SU-DHL-6 (cell line): Measurements from ENCODE around the gene XYLT1.

Experiments
- H2AFZ ChIP-seq: fragments of 200-600 bp; sonication (generic); 2 replicates; pipeline ENCODE4 v1.6.1; 2014; ENCODE audit warnings: low read depth, mild to moderate bottlenecking, moderate library complexity, mixed read lengths, antibody characterized with exemption, low read length; ENCODE audit not compliant: severe bottlenecking
- H3F3A ChIP-seq: fragments of 200-600 bp; shearing (Covaris generic); 2 replicates; pipeline ENCODE4 v1.6.0; 2016; ENCODE audit warnings: antibody characterized with exemption, mild to moderate bottlenecking; ENCODE audit not compliant: insufficient read depth
- H3K27ac ChIP-seq: fragments of 200-600 bp; sonication (generic); 2 replicates; pipeline ENCODE4 v1.5.1; 2016; ENCODE audit warnings: low read depth, mild to moderate bottlenecking, low read length, moderate library complexity, mixed read lengths
- H3K27me3 ChIP-seq: fragments of 200-600 bp; sonication (generic), shearing (Covaris generic); 2 replicates; pipeline ENCODE4 v1.6.0; 2014; ENCODE audit warnings: mild to moderate bottlenecking, low read length
- H3K36me3 ChIP-seq: fragments of 200-600 bp; sonication (generic); 2 replicates; pipeline ENCODE4 v1.6.1; 2014; ENCODE audit warnings: mild to moderate bottlenecking, low read length, mixed read lengths
- H3K4me2 ChIP-seq: fragments of 300-600, 200-600 bp; shearing (Covaris generic), sonication (generic); 2 replicates; pipeline ENCODE4 v1.6.0; 2014; ENCODE audit warnings: low read length, low read depth, mild to moderate bottlenecking; ENCODE audit not compliant: poor library complexity, severe bottlenecking
- H3K4me3 ChIP-seq: fragments of 200-600 bp; sonication (generic); 2 replicates; pipeline ENCODE4 v1.5.1; 2014; ENCODE audit warnings: antibody characterized with exemption, low read length, mild to moderate bottlenecking, mixed read lengths; ENCODE audit not compliant: insufficient read depth, poor library complexity, severe bottlenecking
- H3K79me2 ChIP-seq: fragments of 200-600 bp; sonication (generic); 2 replicates; pipeline ENCODE4 v1.6.1; 2014; ENCODE audit warnings: mild to moderate bottlenecking, low read length, moderate library complexity; ENCODE audit not compliant: insufficient read depth
- H3K9ac ChIP-seq: fragments of 200-600 bp; sonication (generic); 2 replicates; pipeline ENCODE4 v1.7.0; 2014; ENCODE audit warnings: mild to moderate bottlenecking, low read length
- H3K9me2 ChIP-seq: fragments of 200-600 bp; sonication (generic); replicated peaks from 2 replicates; pipeline ENCODE4 v1.6.1; 2014; ENCODE audit warnings: low read length; ENCODE audit not compliant: insufficient read depth
- H3K9me3 ChIP-seq: fragments of 200-600 bp; sonication (generic); 2 replicates; pipeline ENCODE4 v1.6.1; 2014; ENCODE audit warnings: low read length, mixed read lengths; ENCODE audit not compliant: insufficient read depth
- H4K20me1 ChIP-seq: fragments of 200-600 bp; sonication (generic); 2 replicates; pipeline ENCODE4 v1.6.1; 2014; ENCODE audit warnings: low read depth, mild to moderate bottlenecking, antibody characterized with exemption, low read length, moderate library complexity, mixed read lengths
- CTCF ChIP-seq: fragments of 200-600 bp; sonication (generic); IDR thresholded peaks from one replicate; pipeline ENCODE4 v1.5.1; 2017; ENCODE audit warnings: antibody characterized with exemption, mild to moderate bottlenecking, low read length, moderate library complexity; ENCODE audit not compliant: insufficient read depth, poor library complexity, severe bottlenecking
- EZH2phosphoT487 ChIP-seq: fragments of 200-600 bp; sonication (generic), shearing (Covaris generic); conservative IDR thresholded peaks from 2 replicates; pipeline ENCODE4 v1.6.1; 2018; ENCODE audit warnings: mild to moderate bottlenecking, antibody characterized with exemption, low read length, moderate library complexity, mixed read lengths

The XYLT1 gene

DNA sequence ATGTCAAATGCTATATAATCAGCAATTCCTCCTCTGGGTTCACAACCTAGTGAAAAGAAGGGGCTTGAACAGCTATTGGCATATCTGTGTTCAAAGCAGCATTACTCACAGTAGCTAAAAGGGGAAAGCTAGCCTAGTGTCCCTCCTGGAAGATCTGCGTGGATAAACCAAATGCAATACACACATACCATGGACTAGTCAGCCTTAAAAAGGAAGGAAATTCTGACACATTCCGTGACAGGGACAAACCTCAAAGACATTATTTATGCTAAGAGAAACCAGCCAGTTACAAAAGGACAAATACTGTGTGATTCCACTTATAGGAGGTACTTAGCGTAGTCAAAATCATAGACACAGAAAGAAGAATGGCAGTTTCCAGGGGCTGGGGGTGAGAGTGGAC lies 90.1 kb downstream of the XYLT1 start:
- Histone ChIP-seq H4K20me1 (no peaks in the 10 kb centered on the region; the same call in 1 of the 2 replicates), H3K9ac (no peak overlapping the region), H3K9me3 (no peaks in the 10 kb centered on the region), H3K79me2 (peaks cover 21% of the 10 kb centered on the region), H3K27ac (no peak overlapping the region), H3K36me3 (no peaks in the 10 kb centered on the region), H2AFZ (no peak overlapping the region), H3K9me2 (no peaks in the 10 kb centered on the region), H3K4me3 (no peak overlapping the region), H3K27me3 (no peaks in the 10 kb centered on the region), H3F3A (no peaks in the 10 kb centered on the region), H3K4me2 (no peak overlapping the region)
- no peak for TF ChIP-seq CTCF
- no peak for TF ChIP-seq EZH2phosphoT487

GRCh38 chr16:17379121-17379571 lies 91.6 kb downstream of the XYLT1 start:
- H3K4me3 ChIP-seq: no peak overlapping the region
- no peaks in the 10 kb centered on the region for H3K27me3 ChIP-seq
- no peak overlapping the region for H3K4me2 ChIP-seq
- no peaks in the 10 kb centered on the region for H3K9me3 ChIP-seq
- no peaks in the 10 kb centered on the region for H3K36me3 ChIP-seq
- no peaks in the 10 kb centered on the region for H3F3A ChIP-seq
- no peak overlapping the region for H3K27ac ChIP-seq
- H2AFZ ChIP-seq: no peak overlapping the region
- no peaks in the 10 kb centered on the region for H3K9me2 ChIP-seq
- H3K79me2 ChIP-seq: peaks cover 17% of the 10 kb centered on the region
- H3K9ac ChIP-seq: no peak overlapping the region
- no peaks in the 10 kb centered on the region; the same call in 1 of the 2 replicates for H4K20me1 ChIP-seq
- no peak for TF ChIP-seq EZH2phosphoT487
- TF ChIP-seq CTCF: no peak

DNA sequence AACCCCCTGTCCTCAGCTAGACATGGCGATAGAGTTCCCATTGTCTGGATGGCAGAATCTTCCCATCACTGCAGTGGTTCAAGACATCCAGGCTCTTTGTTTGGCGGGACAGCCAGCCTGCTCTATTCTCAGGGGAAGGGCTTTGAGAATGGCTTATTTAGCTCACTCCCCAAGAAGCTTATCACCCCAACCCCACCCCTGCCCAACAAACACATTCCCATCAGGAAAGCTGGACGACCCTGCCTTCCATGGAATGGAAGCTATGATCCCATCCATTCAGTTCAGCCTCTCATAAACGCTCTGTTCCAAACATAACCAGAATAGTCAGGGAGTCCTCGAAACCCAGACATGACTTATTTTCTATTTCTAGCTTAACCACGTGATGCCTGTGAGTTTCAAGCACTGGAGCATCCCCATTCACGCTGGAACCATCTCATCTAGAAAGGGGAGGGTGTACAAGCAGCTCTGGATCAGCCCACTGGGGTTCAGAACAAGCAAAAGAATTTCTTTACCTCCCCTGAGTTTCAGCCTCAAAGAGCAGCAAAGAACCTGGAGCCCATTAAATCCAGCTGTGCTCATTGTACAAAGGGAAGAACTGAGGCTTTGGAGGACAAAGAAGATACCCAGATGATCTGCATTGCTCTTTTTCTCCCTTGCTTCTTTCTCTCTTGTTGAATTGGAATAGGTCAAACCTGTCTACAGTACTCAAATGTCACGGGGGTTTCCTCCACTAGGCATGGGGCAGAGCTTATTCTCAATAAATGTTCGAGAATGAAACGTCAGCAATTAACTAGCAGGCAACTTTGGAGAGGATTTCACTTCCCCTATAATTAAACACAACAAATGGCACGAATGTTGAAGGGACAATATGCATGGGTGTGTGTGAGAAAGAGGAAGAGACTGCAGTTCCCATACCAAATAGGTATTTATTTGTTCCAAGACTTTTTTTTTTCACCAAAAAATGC lies 93.1 kb downstream of the XYLT1 start:
- TF ChIP-seq CTCF (no peak), EZH2phosphoT487 (no peak)
- Histone ChIP-seq H3K27me3 (no peaks in the 10 kb centered on the region), H3F3A (no peaks in the 10 kb centered on the region), H3K4me3 (no peak overlapping the region), H4K20me1 (no peaks in the 10 kb centered on the region; the same call in 1 of the 2 replicates), H3K79me2 (peaks cover 17% of the 10 kb centered on the region), H3K27ac (no peak overlapping the region), H3K9me2 (no peaks in the 10 kb centered on the region), H2AFZ (no peak overlapping the region), H3K36me3 (no peaks in the 10 kb centered on the region), H3K9me3 (no peaks in the 10 kb centered on the region), H3K4me2 (no peak overlapping the region), H3K9ac (no peak overlapping the region)
